Choroid plexus epithelial cell (primary cell): ENCODE measurements around the gene C2orf81.

Experiments
- DNase-seq: peaks from one replicate; pipeline ENCODE4 v3.0.0-alpha.2; 2010; ENCODE audit warnings: low read depth
- H3K4me3 ChIP-seq: 2 replicates; pipeline ENCODE4 v1.5.1; 2011; ENCODE audit warnings: low read depth, mild to moderate bottlenecking, control low read depth, low read length, moderate library complexity
- CTCF ChIP-seq: conservative IDR thresholded peaks from 2 replicates; pipeline ENCODE4 v1.5.1; 2011; ENCODE audit warnings: low read depth, mild to moderate bottlenecking, control low read depth, inconsistent platforms, low read length, moderate library complexity

The C2orf81 gene

GRCh38 chr2:74373985-74374384 lies 47.4 kb downstream of the C2orf81 start:
- H3K4me3 ChIP-seq = peak overlapping the region; percentile 39

GRCh38 chr2:74373221-74373676 lies 48.2 kb downstream of the C2orf81 start:
- H3K4me3 ChIP-seq = no peak overlapping the region
- peak; percentile 28 for DNase-seq
- TF ChIP-seq CTCF = no peak

More at GRCh38 chr2:74373985-74374384, 47.4 kb downstream of the C2orf81 start:
- DNase-seq = no peak
- TF ChIP-seq CTCF = no peak

GRCh38 chr2:74372674-74373073 lies 48.7 kb downstream of the C2orf81 start:
- TF ChIP-seq CTCF = no peak
- DNase-seq = no peak
- no peak overlapping the region for H3K4me3 ChIP-seq

- DNase-seq = no peak
- TF ChIP-seq CTCF = no peak
- no peak overlapping the region for H3K4me3 ChIP-seq
These were observed 50.0 kb downstream of the C2orf81 start for GRCh38 chr2:74371421-74371820.

GRCh38 chr2:74369976-74370375 lies 51.4 kb downstream of the C2orf81 start:
- TF ChIP-seq CTCF = no peak
- no peak for DNase-seq
- H3K4me3 ChIP-seq = no peak overlapping the region

DNA sequence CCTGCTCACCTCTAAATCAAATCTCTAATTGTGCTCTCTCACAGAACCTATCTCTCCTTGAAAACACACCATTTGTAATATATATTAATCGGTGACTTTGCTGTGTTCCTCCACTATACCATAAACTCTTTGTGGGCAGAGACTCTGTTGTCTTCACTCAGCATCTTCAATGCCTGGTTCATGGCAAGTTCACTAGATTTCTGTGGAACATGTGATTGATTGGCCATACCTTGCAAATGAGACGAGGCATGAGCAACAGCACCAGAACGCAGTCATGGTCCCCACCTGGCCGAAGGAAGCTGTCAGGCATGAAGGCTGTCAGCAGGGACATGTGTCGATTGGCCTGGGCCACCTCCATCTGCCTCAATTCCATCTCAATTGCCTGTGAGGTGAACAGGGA lies 52.9 kb downstream of the C2orf81 start:
- no peak overlapping the region for H3K4me3 ChIP-seq
- TF ChIP-seq CTCF = no peak
- no peak for DNase-seq

DNA sequence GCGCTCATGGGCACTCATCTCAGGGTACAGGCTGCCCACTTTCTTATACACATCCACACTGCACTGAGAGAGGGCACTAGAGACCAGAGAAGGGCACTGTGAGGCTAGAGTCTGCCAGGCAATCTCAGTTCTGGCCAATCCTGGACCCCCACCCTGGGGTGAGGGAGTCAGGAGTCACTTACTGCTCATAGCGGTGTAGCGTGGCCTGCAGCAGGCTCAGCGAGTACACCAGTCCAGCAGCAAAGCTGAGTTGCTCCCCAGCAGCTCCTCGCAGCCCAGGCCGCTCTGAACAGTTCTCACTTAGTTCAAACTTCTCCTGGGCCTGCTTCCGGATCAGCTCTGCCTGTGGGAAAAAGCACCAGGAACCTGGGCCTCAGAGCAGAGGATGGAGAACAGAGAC lies 53.6 kb downstream of the C2orf81 start:
- TF ChIP-seq CTCF = no peak
- no peak overlapping the region for H3K4me3 ChIP-seq
- no peak for DNase-seq
